PC-9 (cell line): ENCODE data around the gene SLC44A1. TPM values are rescaled to one million over a fixed set of nuclear protein-coding genes. Genes with fewer than 3 reads are reported as not detected.

Experiments used
- BruUV-seq: library from RNA; stranded (reverse); fragments of 400-500 nt; replicated peaks from 2 replicates; lab custom pipeline; 2021; lab: Mats Ljungman, UMichigan
- CTCF ChIA-PET: fragments of 300-600 bp; sonication (Branson Sonifier 250); formaldehyde crosslinking; loops from one replicate; lab custom pipeline; 2022; ENCODE audit warnings: antibody characterized with exemption; lab: Charles Lee
- POLR2A ChIA-PET: fragments of 300-600 bp; sonication (Branson Sonifier 250); formaldehyde crosslinking; loops from one replicate; lab custom pipeline; 2022; ENCODE audit warnings: antibody characterized with exemption; ENCODE audit not compliant: unreplicated experiment; lab: Charles Lee
- DNase-seq, 2 experiments: peaks; one replicate each; pipeline versions ENCODE4 v3.0.0 to v3.0.0-alpha.2; 2015 to 2022; ENCODE audit warnings: mixed read lengths in 1 of 2
- H2AFZ ChIP-seq: fragments of 200-600 bp; sonication (generic); 2 replicates; pipeline ENCODE4 v1.8.1; 2017; ENCODE audit warnings: antibody characterized with exemption
- H3F3A ChIP-seq: fragments of 200-600 bp; sonication (generic); 2 replicates; pipeline ENCODE4 v1.8.1; 2017; ENCODE audit warnings: antibody characterized with exemption, mild to moderate bottlenecking, low read depth; ENCODE audit not compliant: insufficient read depth
- H3K27ac ChIP-seq: fragments of 200-600 bp; sonication (generic); 2 replicates; pipeline ENCODE4 v1.6.1; 2016; ENCODE audit warnings: mixed run types
- H3K27me3 ChIP-seq: fragments of 200-600 bp; sonication (generic); 2 replicates; pipeline ENCODE4 v1.6.1; 2016; ENCODE audit warnings: low read depth, mixed run types; ENCODE audit not compliant: insufficient read depth
- H3K36me3 ChIP-seq: fragments of 200-600 bp; sonication (generic); 2 replicates; pipeline ENCODE4 v1.6.1; 2016; ENCODE audit warnings: low read depth, mixed run types
- H3K4me1 ChIP-seq: fragments of 200-600 bp; sonication (generic); replicated peaks from 2 replicates; pipeline ENCODE4 v1.6.1; 2016; ENCODE audit warnings: mixed run types; ENCODE audit not compliant: insufficient read depth
- H3K4me2 ChIP-seq: fragments of 200-600 bp; sonication (generic); 2 replicates; pipeline ENCODE4 v1.6.1; 2017; ENCODE audit warnings: mixed run types
- H3K4me3 ChIP-seq: fragments of 200-600 bp; sonication (generic); 2 replicates; pipeline ENCODE4 v1.6.1; 2016; ENCODE audit warnings: mixed run types
- H3K79me2 ChIP-seq: fragments of 200-600 bp; sonication (generic); 2 replicates; pipeline ENCODE4 v1.6.1; 2017; ENCODE audit warnings: low read depth, mixed run types
- H3K9me2 ChIP-seq: fragments of 200-600 bp; sonication (generic); 2 replicates; pipeline ENCODE4 v1.8.1; 2017; ENCODE audit warnings: mild to moderate bottlenecking; ENCODE audit not compliant: insufficient read depth
- H3K9me3 ChIP-seq: fragments of 200-600 bp; sonication (generic); 2 replicates; pipeline ENCODE4 v1.8.1; 2016; ENCODE audit warnings: low read depth; ENCODE audit not compliant: insufficient read depth
- H4K20me1 ChIP-seq: fragments of 200-600 bp; sonication (generic); 2 replicates; pipeline ENCODE4 v1.8.1; 2017; ENCODE audit not compliant: insufficient read depth
- CTCF ChIP-seq: fragments of 200-600 bp; sonication (generic); conservative IDR thresholded peaks from 2 replicates; pipeline ENCODE4 v1.6.1; 2017; ENCODE audit warnings: mixed run types, antibody characterized with exemption, mild to moderate bottlenecking, moderate library complexity
- EZH2 ChIP-seq: fragments of 200-600 bp; sonication (generic); IDR thresholded peaks from 2 replicates; pipeline ENCODE4 v1.8.0; 2017; ENCODE audit warnings: antibody characterized with exemption, low read depth
- intact Hi-C: fragments of 100-400 bp; cut with micrococcal nuclease; formaldehyde crosslinking; loops from one replicate; pipeline ENCODE4 v1.10.0; 2022; ENCODE audit not compliant: unreplicated experiment
- total RNA-seq: library from RNA; stranded (reverse); gene quantifications from 2 replicates; pipeline ENCODE4 v1.2.3, GENCODE V29; 2021

SLC44A1 gene
- total RNA-seq, 1 experiment from 2014 or later, result 95.2 TPM

- intact Hi-C loops, result no loop called here
- no peak overlapping the region for H3K4me2 ChIP-seq
- no peak overlapping the region for H3K4me3 ChIP-seq
- CTCF ChIA-PET, result no interaction called here
- H2AFZ ChIP-seq, result no peak overlapping the region
- no peaks in the 10 kb centered on the region for H3K9me2 ChIP-seq
- BruUV-seq, result no TSS peak
- H3K36me3 ChIP-seq, result no peaks in the 10 kb centered on the region
- H3K79me2 ChIP-seq, result no peaks in the 10 kb centered on the region
- no peaks in the 10 kb centered on the region for H3F3A ChIP-seq
- no peaks in the 10 kb centered on the region for H3K27me3 ChIP-seq
- no peak for DNase-seq
- H3K27ac ChIP-seq, result no peak overlapping the region
- no peaks in the 10 kb centered on the region; the same call in 1 of the 2 replicates for H3K9me3 ChIP-seq
- no peaks in the 10 kb centered on the region for H4K20me1 ChIP-seq
- TF ChIP-seq EZH2 (no peak), CTCF (no peak)
- POLR2A ChIA-PET, result interaction anchor here (0.6 kb wide), 1 partner anchor 213 kb away, joined by 12 read pairs; no protein-coding TSS in a partner anchor
- no peaks in the 10 kb centered on the region for H3K4me1 ChIP-seq
Measured at GRCh38 chr9:105198865-105199264, 45.6 kb upstream of the SLC44A1 start.

- Histone ChIP-seq H3K4me2 (no peak overlapping the region), H2AFZ (no peak overlapping the region), H3K79me2 (no peaks in the 10 kb centered on the region), H4K20me1 (no peaks in the 10 kb centered on the region), H3F3A (peaks cover 5% of the 10 kb centered on the region), H3K4me3 (no peak overlapping the region), H3K9me3 (no peaks in the 10 kb centered on the region), H3K27me3 (no peaks in the 10 kb centered on the region), H3K9me2 (no peaks in the 10 kb centered on the region), H3K4me1 (peaks cover 19% of the 10 kb centered on the region), H3K27ac (no peak overlapping the region), H3K36me3 (no peaks in the 10 kb centered on the region)
- no peak for TF ChIP-seq EZH2
- no peak for TF ChIP-seq CTCF
- BruUV-seq, result no TSS peak
- intact Hi-C loops, result no loop called here
- ChIA-PET CTCF (no interaction called here), POLR2A (no interaction called here)
- DNase-seq, result no peak
Measured at GRCh38 chr9:105204416-105204815, 40.0 kb upstream of the SLC44A1 start.

GRCh38 chr9:105205787-105206495, 38.5 kb upstream of the SLC44A1 start:
- Histone ChIP-seq H2AFZ (no peak overlapping the region), H3K79me2 (no peaks in the 10 kb centered on the region), H3K9me2 (no peaks in the 10 kb centered on the region), H3K4me2 (no peak overlapping the region), H3K4me1 (peaks cover 19% of the 10 kb centered on the region), H4K20me1 (no peaks in the 10 kb centered on the region), H3K27me3 (no peaks in the 10 kb centered on the region), H3F3A (peaks cover 5% of the 10 kb centered on the region), H3K27ac (no peak overlapping the region), H3K36me3 (no peaks in the 10 kb centered on the region), H3K9me3 (no peaks in the 10 kb centered on the region), H3K4me3 (no peak overlapping the region)
- TF ChIP-seq CTCF (no peak), EZH2 (no peak)
- intact Hi-C loops, result no loop called here
- DNase-seq, result peak in 1 of 2 experiments; percentile 52
- CTCF ChIA-PET, result no interaction called here
- no TSS peak for BruUV-seq
- POLR2A ChIA-PET, result no interaction called here
